GM23248 (cell line): ENCODE measurements around the gene MBD3L4. TPM values are rescaled to one million over a fixed set of nuclear protein-coding genes. Genes with fewer than 3 reads are reported as not detected.
A peak's percentile ranks its signal among the peaks of the same experiment; 100 is the strongest.
"Not testable (repeated sequence)": the region's sequence is repeated elsewhere in the genome, so short reads cannot be mapped to it uniquely, and the experiment has no call there.

Source experiments
- DNase-seq: peaks from one replicate; pipeline ENCODE4 v3.0.0-alpha.2; 2015
- H2AFZ ChIP-seq: fragments of 200-600 bp; sonication (generic); 2 replicates; pipeline ENCODE4 v1.6.1; 2016; ENCODE audit warnings: antibody characterized with exemption
- H3F3A ChIP-seq: fragments of 200-600 bp; sonication (generic); 2 replicates; pipeline ENCODE4 v1.6.1; 2016; ENCODE audit warnings: mild to moderate bottlenecking, antibody characterized with exemption, mixed run types; ENCODE audit not compliant: insufficient read depth
- H3K27ac ChIP-seq: fragments of 200-600 bp; sonication (generic); 2 replicates; pipeline ENCODE4 v1.5.1; 2016; ENCODE audit warnings: mild to moderate bottlenecking
- H3K27me3 ChIP-seq: fragments of 200-600 bp; sonication (generic); replicated peaks from 2 replicates; pipeline ENCODE4 v1.6.1; 2016; ENCODE audit warnings: mild to moderate bottlenecking; ENCODE audit not compliant: insufficient read depth
- H3K36me3 ChIP-seq: fragments of 200-600 bp; sonication (generic); 2 replicates; pipeline ENCODE4 v1.6.1; 2016; ENCODE audit warnings: low read depth, mild to moderate bottlenecking
- H3K4me1 ChIP-seq: fragments of 200-600 bp; sonication (generic); 2 replicates; pipeline ENCODE4 v1.6.1; 2016; ENCODE audit warnings: mild to moderate bottlenecking; ENCODE audit not compliant: insufficient read depth
- H3K4me2 ChIP-seq: fragments of 200-600 bp; sonication (generic); one replicate; pipeline ENCODE4 v1.6.1; 2016; ENCODE audit warnings: mild to moderate bottlenecking; ENCODE audit not compliant: unreplicated experiment
- H3K4me3 ChIP-seq: fragments of 200-600 bp; sonication (generic); 2 replicates; pipeline ENCODE4 v1.5.1; 2016; ENCODE audit warnings: mild to moderate bottlenecking
- H3K79me2 ChIP-seq: fragments of 200-600 bp; sonication (generic); 2 replicates; pipeline ENCODE4 v1.6.1; 2016; ENCODE audit warnings: mild to moderate bottlenecking; ENCODE audit not compliant: insufficient read depth
- H3K9ac ChIP-seq: fragments of 200-600 bp; sonication (generic); 2 replicates; pipeline ENCODE4 v1.6.1; 2016; ENCODE audit warnings: mild to moderate bottlenecking
- H3K9me2 ChIP-seq: fragments of 200-600 bp; sonication (generic); 2 replicates; pipeline ENCODE4 v1.6.1; 2016; ENCODE audit warnings: mixed run types, mild to moderate bottlenecking, moderate library complexity; ENCODE audit not compliant: insufficient read depth
- H3K9me3 ChIP-seq: fragments of 200-600 bp; sonication (generic); one replicate; pipeline ENCODE4 v1.6.1; 2017; ENCODE audit warnings: low read depth
- H4K20me1 ChIP-seq: fragments of 200-600 bp; sonication (generic); 2 replicates; pipeline ENCODE4 v1.6.0; 2016; ENCODE audit not compliant: insufficient read depth
- EZH2 ChIP-seq: fragments of 200-600 bp; sonication (generic); IDR thresholded peaks from 2 replicates; pipeline ENCODE4 v1.6.1; 2018; ENCODE audit warnings: antibody characterized with exemption, mild to moderate bottlenecking; ENCODE audit not compliant: insufficient read depth, poor library complexity, severe bottlenecking
- EZH2phosphoT487 ChIP-seq: fragments of 200-600 bp; sonication (generic); IDR thresholded peaks from 2 replicates; pipeline ENCODE4 v1.6.1; 2018; ENCODE audit warnings: antibody characterized with exemption, moderate library complexity, mild to moderate bottlenecking, low read depth; ENCODE audit not compliant: insufficient read depth
- WGBS, 2 experiments: methylation state at CpG; one replicate each; pipeline ENCODE4 v1.1.6; 2015 to 2017; ENCODE audit warnings: low lambda C conversion rate in 2 of 2, low coverage in 1 of 2; ENCODE audit errors: missing lambda C conversion rate in 2 of 2; 5-methylcytosine and 5-hydroxymethylcytosine counted together
- in situ Hi-C: fragments of 300-500 bp; cut with MboI; formaldehyde crosslinking; loops from 2 replicates; pipeline ENCODE4 v1.15.0; 2020
- polyA plus RNA-seq: library from polyadenylated mRNA; unstranded; fragments of >200 nt; fragmentation: Nextera tagmentation; extraction: Ambion mirVana; gene quantifications from 2 replicates; pipeline ENCODE4 v1.2.1, GENCODE V29; 2016
- total RNA-seq: library from RNA; depleted of rRNA; stranded (reverse); fragments of >200 nt; shearing (Covaris generic); gene quantifications from 2 replicates; pipeline ENCODE4 v1.2.3, GENCODE V29; 2014

MBD3L4 gene
- total and polyA plus RNA-seq, 2 experiments from 2014 or later = not detected

DNA sequence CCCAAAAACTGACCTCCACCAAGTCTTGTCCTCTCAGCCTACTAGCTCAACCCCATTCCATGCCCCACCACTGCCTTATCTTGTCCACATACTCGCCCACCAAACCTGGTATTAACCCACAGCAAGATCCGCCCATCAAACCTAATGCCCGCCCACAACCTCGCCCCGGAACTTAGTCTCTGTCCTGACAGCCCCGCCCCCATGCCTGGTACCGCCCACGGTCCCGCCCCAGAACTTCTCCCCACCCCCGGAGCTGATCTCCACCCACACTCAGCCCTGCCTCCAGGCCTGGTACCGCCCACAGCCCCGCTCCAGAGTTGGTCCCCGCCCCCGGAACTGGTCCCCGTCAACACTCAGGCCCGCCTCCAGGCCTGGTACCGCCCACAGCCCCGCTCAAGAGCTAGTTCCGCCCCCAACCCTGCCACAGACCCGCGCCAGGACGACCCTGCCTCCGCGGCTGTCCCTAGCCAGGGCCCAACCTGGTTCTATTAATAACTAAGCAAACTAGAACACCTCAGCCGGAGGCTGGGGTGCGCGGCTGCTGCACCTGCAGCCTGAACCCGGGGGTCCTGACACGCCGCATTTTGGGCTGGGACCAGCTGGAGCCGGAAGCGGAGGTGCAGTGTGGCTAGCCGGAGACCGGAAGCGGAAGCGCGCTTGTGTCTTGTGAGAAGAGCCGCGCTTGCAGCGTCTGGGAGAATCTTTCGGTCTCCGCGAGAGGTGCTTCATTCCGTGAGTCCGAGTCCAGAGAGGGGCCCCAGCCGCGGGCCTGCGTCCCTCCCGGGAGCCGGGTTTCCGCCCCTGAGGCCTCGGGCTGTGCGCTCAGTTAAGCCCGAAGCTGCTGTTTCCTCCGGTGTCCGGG, 29.3 kb upstream of the MBD3L4 start, which contains the start of gene ZNF557:
Gene ZNF557 (plus strand): TSS at position 662 of the 862 bp plus-strand sequence. CDS start 5,372 bp downstream, outside the sequence.
- in situ Hi-C loops = no loop called here
- H3K4me2 ChIP-seq = peak within 1 kb of the TSS; percentile 95
- WGBS, 2 experiments = 1% methylated on average over 43 to 55 of the region's 56 CpGs
- peak; percentile 99 for DNase-seq
- H3K4me3 ChIP-seq = peak within 1 kb of the TSS; percentile 95
- H3K9me2 ChIP-seq = no peaks in the 10 kb centered on the region
- H3K27me3 ChIP-seq = no peaks in the 10 kb centered on the region
- peaks cover 27% of the 10 kb centered on the region for H3K79me2 ChIP-seq
- H4K20me1 ChIP-seq = no peaks in the 10 kb centered on the region
- peaks cover 11% of the 10 kb centered on the region; the same call in 1 of the 2 replicates for H3F3A ChIP-seq
- H3K4me1 ChIP-seq = peaks cover 18% of the 10 kb centered on the region
- peak within 1 kb of the TSS; percentile 93 for H3K9ac ChIP-seq
- peaks cover 17% of the 10 kb centered on the region for H3K36me3 ChIP-seq
- TF ChIP-seq EZH2phosphoT487 (no peak), EZH2 (no peak)
- H3K27ac ChIP-seq = peak within 1 kb of the TSS; percentile 68
- no peaks in the 10 kb centered on the region for H3K9me3 ChIP-seq
- peak within 1 kb of the TSS; percentile 94 for H2AFZ ChIP-seq

DNA sequence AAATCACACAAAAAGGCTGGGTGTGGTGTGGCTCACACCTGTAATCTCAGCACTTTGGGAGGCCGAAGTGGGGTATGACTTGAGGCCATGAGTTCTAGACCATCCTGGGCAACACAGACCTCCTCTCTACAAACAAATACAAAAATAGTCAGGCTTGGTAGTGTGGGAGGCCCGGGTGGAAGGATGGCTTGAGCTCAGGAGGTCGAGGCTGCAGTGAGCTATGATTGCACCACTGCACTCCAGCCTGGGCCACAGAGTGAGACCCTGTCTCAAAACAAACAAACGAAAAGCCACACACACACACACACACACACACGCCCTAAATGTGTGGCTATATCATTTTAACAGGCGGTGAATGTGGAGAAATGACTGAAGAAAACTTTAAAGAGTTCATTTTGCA, 28.6 kb upstream of the MBD3L4 start:
- in situ Hi-C loops = no loop called here
- Histone ChIP-seq H3K27ac (no peak overlapping the region), H3K36me3 (peaks cover 15% of the 10 kb centered on the region), H4K20me1 (no peaks in the 10 kb centered on the region), H3K27me3 (no peaks in the 10 kb centered on the region), H3F3A (peaks cover 11% of the 10 kb centered on the region; the same call in 1 of the 2 replicates), H2AFZ (peak overlapping the region; percentile 54), H3K4me1 (peaks cover 18% of the 10 kb centered on the region), H3K4me3 (peak overlapping the region; percentile 95; the same call in 1 of the 2 replicates), H3K9me2 (no peaks in the 10 kb centered on the region), H3K4me2 (no peak overlapping the region), H3K9ac (no peak overlapping the region), H3K79me2 (peaks cover 27% of the 10 kb centered on the region), H3K9me3 (no peaks in the 10 kb centered on the region)
- no peak for TF ChIP-seq EZH2phosphoT487
- no peak for TF ChIP-seq EZH2
- WGBS, 2 experiments = 78 to 79% methylated on average over 6 of the region's 6 CpGs
- no peak for DNase-seq

DNA sequence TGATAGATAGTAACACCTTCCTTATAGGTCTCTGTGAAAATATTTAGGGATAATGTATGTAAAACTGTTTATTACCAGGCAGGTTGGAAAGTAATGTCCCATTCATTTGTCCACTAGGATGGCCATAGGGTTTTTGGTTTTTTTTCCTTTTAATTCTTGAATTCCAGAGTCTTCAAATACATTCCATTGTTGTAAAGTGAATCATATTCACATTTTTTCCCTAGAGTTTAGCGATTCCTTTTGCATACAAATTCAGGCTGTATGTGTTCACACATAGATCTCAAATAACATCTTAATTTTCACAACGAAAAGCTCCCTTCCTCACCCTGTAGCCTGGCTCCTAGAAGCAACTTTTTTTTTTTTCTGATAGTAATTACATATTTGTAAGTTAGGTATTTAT, 27.7 kb upstream of the MBD3L4 start:
- no peak overlapping the region for H3K4me2 ChIP-seq
- H3K79me2 ChIP-seq = peaks cover 26% of the 10 kb centered on the region
- TF ChIP-seq EZH2phosphoT487 (no peak), EZH2 (no peak)
- H3K4me1 ChIP-seq = peaks cover 18% of the 10 kb centered on the region
- no peak overlapping the region for H3K9ac ChIP-seq
- no peak overlapping the region for H3K4me3 ChIP-seq
- no peak overlapping the region for H3K27ac ChIP-seq
- H3F3A ChIP-seq = peaks cover 11% of the 10 kb centered on the region; the same call in 1 of the 2 replicates
- no peaks in the 10 kb centered on the region for H3K27me3 ChIP-seq
- no peaks in the 10 kb centered on the region for H4K20me1 ChIP-seq
- no peaks in the 10 kb centered on the region for H3K9me2 ChIP-seq
- H2AFZ ChIP-seq = no peak overlapping the region
- WGBS, 2 experiments = 30% methylated on average over 2 of the region's 2 CpGs
- in situ Hi-C loops = no loop called here
- H3K9me3 ChIP-seq = no peaks in the 10 kb centered on the region
- peaks cover 8% of the 10 kb centered on the region for H3K36me3 ChIP-seq
- peak; percentile 48 for DNase-seq

DNA sequence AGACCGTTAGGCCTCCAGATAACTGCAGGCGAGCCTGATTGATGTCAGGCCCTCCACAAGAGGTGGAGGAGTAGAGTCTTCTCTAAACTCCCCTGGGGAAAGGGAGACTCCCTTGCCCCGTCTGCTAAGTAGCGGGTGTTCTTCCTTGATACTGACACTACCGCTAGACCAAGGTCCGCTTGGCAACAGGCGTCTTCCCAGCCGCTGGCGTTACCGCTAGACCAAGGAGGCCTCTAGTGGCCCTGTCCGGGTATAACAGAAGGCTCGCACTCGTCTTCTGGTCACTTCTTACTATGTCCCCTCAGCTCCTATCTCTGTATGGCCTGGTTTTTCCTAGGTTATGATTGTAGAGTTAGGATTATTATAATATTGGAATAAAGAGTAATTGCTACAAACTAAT, 27.1 kb upstream of the MBD3L4 start:
- not testable (repeated sequence) for H3K27ac ChIP-seq, H3K4me3 ChIP-seq

More for the DNA sequence above, 27.1 kb upstream of the MBD3L4 start:
- H3K9me3 ChIP-seq, H3K36me3 ChIP-seq, in situ Hi-C loops, H2AFZ ChIP-seq, H3K27me3 ChIP-seq, H3K9me2 ChIP-seq, H4K20me1 ChIP-seq, H3K9ac ChIP-seq, H3K4me2 ChIP-seq: not testable (repeated sequence)
- peaks cover 11% of the 10 kb centered on the region; the same call in 1 of the 2 replicates for H3F3A ChIP-seq
- DNase-seq = peak; percentile 52
- H3K79me2 ChIP-seq = peaks cover 20% of the 10 kb centered on the region
- peaks cover 18% of the 10 kb centered on the region for H3K4me1 ChIP-seq
- WGBS, 2 experiments = 35 to 40% methylated on average over 13 of the region's 13 CpGs
